ENCODE results near the gene SNAP25. TPM values are rescaled to one million over a fixed set of nuclear protein-coding genes. Genes with fewer than 3 reads are reported as not detected.

The SNAP25 gene
- total RNA-seq, 2 donors from 2014 or later = 0.11 TPM; not detected in 1

DNA sequence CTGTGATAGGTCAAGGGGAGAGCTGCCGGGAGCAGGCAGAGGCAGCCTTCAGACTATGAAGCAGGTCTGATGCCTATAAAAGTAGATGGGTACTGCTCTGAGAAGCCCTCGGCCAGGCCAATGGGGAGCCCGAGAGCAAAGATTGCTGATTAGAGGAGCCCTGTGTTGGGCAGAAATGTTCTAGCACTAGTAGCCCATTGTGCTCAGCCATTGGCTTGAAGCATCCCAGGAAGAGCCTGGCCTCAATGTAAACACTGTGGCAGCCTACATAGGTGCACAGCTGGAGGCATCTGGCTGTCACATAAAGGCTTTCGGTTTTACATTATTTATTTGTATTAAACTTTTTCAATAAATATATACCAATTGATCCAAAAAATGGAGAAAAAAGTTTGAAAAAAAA is 67.7 kb downstream of the SNAP25 start:
- Mint-ChIP-seq H3K36me3 (ENCODE audit: low read depth) (no peaks in the 10 kb centered on the region), H3K4me1 (peaks cover 7% of the 10 kb centered on the region), H3K27me3 (ENCODE audit: insufficient read depth) (no peaks in the 10 kb centered on the region), H3K9me3 (no peaks in the 10 kb centered on the region), H3K4me3 (no peak overlapping the region), H3K27ac (no peak overlapping the region)
- no peaks in the 10 kb centered on the region for H3K36me3 ChIP-seq (ENCODE audit: control insufficient read depth, insufficient read depth, low read length)
- no peaks in the 10 kb centered on the region for H3K9me3 ChIP-seq (ENCODE audit: control insufficient read depth, low read length)
- no peak overlapping the region for H3K4me3 ChIP-seq (ENCODE audit: low read length)
- H3K9ac ChIP-seq (ENCODE audit: extremely low read depth, low read length, poor library complexity, severe bottlenecking) = no peak overlapping the region
- WGBS, 2 experiments (ENCODE audit: insufficient coverage in 1 of 2, insufficient read length in 1 of 2) = 88% methylated on average over 1 to 3 of the region's 4 CpGs
- DNase-seq = no peak
- no peaks in the 10 kb centered on the region for H3K27me3 ChIP-seq (ENCODE audit: control insufficient read depth, insufficient read depth, low read length, poor library complexity, severe bottlenecking)
- no peak overlapping the region for H3K27ac ChIP-seq (ENCODE audit: low read depth, low read length)
- no peaks in the 10 kb centered on the region for H3K4me1 ChIP-seq (ENCODE audit: control insufficient read depth, insufficient read depth, low read length)
- TF ChIP-seq, protein P1, sequence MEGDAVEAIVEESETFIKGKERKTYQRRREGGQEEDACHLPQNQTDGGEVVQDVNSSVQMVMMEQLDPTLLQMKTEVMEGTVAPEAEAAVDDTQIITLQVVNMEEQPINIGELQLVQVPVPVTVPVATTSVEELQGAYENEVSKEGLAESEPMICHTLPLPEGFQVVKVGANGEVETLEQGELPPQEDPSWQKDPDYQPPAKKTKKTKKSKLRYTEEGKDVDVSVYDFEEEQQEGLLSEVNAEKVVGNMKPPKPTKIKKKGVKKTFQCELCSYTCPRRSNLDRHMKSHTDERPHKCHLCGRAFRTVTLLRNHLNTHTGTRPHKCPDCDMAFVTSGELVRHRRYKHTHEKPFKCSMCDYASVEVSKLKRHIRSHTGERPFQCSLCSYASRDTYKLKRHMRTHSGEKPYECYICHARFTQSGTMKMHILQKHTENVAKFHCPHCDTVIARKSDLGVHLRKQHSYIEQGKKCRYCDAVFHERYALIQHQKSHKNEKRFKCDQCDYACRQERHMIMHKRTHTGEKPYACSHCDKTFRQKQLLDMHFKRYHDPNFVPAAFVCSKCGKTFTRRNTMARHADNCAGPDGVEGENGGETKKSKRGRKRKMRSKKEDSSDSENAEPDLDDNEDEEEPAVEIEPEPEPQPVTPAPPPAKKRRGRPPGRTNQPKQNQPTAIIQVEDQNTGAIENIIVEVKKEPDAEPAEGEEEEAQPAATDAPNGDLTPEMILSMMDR (conservative IDR thresholded peaks at IDR 0.05) = no peak

DNA sequence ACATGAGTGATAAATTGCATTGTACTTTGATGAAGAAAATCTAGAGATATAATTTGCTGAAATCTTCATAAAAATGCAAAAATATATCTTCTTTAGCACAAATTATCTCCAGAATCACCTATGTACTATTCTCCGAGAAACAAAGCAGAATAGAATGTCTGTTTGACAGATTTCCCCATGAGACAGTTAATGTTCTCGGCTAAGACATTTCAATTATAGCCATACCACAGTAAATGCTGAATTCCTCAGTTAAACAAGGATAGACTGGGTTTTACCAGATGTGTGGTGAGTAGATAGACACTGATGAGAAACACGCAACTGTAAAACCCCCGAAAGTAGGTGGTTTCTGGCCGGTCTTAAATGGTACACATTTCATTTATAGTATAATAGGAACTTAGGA is 69.8 kb downstream of the SNAP25 start:
- Mint-ChIP-seq H3K9me3 (no peaks in the 10 kb centered on the region), H3K27ac (no peak overlapping the region), H3K36me3 (ENCODE audit: low read depth) (no peaks in the 10 kb centered on the region), H3K4me3 (no peak overlapping the region), H3K4me1 (peaks cover 4% of the 10 kb centered on the region), H3K27me3 (ENCODE audit: insufficient read depth) (no peaks in the 10 kb centered on the region)
- Histone ChIP-seq H3K4me3 (ENCODE audit: low read length) (no peak overlapping the region), H3K27me3 (ENCODE audit: control insufficient read depth, insufficient read depth, low read length, poor library complexity, severe bottlenecking) (no peaks in the 10 kb centered on the region), H3K27ac (ENCODE audit: low read depth, low read length) (no peak overlapping the region), H3K9ac (ENCODE audit: extremely low read depth, low read length, poor library complexity, severe bottlenecking) (no peak overlapping the region), H3K36me3 (ENCODE audit: control insufficient read depth, insufficient read depth, low read length) (no peaks in the 10 kb centered on the region), H3K9me3 (ENCODE audit: control insufficient read depth, low read length) (no peaks in the 10 kb centered on the region), H3K4me1 (ENCODE audit: control insufficient read depth, insufficient read depth, low read length) (no peaks in the 10 kb centered on the region)
- WGBS, 2 experiments (ENCODE audit: insufficient coverage in 1 of 2, insufficient read length in 1 of 2) = 67 to 94% methylated on average over 1 to 3 of the region's 5 CpGs
- DNase-seq = no peak
- TF ChIP-seq, protein P1 (conservative IDR thresholded peaks at IDR 0.05) = no peak

DNA sequence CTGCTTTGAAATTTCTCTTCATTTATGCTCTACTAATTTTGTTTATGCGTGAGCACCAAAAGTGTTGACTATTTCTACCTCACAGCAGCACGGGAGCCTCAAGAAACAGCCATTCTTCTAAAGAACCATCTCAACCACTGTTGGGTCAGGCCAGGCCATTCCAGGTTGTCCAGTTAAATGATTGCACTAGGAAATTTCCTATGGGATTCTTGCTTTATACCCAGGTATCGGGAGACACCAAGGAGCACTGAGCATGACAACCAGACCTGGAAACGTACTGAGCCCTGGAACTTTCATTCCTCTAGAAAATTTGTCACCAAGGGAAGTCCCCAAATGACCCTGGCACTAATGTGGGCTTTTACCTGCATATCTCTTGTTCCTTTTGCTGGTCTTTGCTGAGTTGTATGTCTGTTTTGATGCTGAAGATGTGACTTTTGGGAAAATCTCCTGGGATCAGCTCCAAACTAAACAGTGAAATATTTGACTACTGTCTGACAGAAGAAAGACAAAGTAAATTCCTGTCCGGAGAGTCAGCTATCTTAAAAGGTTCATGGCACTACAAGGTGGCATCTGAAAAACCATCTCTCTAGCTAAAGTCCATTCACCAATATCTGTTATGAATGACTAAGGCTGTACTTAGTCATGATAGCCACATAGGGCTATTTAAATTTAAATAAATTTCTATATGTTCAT is 70.5 kb downstream of the SNAP25 start:
- TF ChIP-seq, protein P1 (conservative IDR thresholded peaks at IDR 0.05) = no peak
- Mint-ChIP-seq H3K36me3 (ENCODE audit: low read depth) (no peaks in the 10 kb centered on the region), H3K4me1 (peaks cover 4% of the 10 kb centered on the region), H3K27me3 (ENCODE audit: insufficient read depth) (no peaks in the 10 kb centered on the region), H3K4me3 (no peak overlapping the region), H3K27ac (no peak overlapping the region), H3K9me3 (no peaks in the 10 kb centered on the region)
- Histone ChIP-seq H3K27me3 (ENCODE audit: control insufficient read depth, insufficient read depth, low read length, poor library complexity, severe bottlenecking) (no peaks in the 10 kb centered on the region), H3K36me3 (ENCODE audit: control insufficient read depth, insufficient read depth, low read length) (no peaks in the 10 kb centered on the region), H3K27ac (ENCODE audit: low read depth, low read length) (no peak overlapping the region), H3K4me3 (ENCODE audit: low read length) (no peak overlapping the region), H3K9me3 (ENCODE audit: control insufficient read depth, low read length) (no peaks in the 10 kb centered on the region), H3K4me1 (ENCODE audit: control insufficient read depth, insufficient read depth, low read length) (no peaks in the 10 kb centered on the region), H3K9ac (ENCODE audit: extremely low read depth, low read length, poor library complexity, severe bottlenecking) (no peak overlapping the region)
- no peak for DNase-seq
- WGBS, 2 experiments (ENCODE audit: insufficient coverage in 1 of 2, insufficient read length in 1 of 2) = 93 to 98% methylated on average over 5 of the region's 5 CpGs

All from endodermal cell (in vitro differentiated cells).